NCI-H2081 (cell line): ENCODE data around the gene ALK.

Source experiments
- DNase-seq, 2 experiments: peaks; one replicate each; lab custom pipeline; 2025; lab: John Stamatoyannopoulos, UW

Gene ALK

DNA sequence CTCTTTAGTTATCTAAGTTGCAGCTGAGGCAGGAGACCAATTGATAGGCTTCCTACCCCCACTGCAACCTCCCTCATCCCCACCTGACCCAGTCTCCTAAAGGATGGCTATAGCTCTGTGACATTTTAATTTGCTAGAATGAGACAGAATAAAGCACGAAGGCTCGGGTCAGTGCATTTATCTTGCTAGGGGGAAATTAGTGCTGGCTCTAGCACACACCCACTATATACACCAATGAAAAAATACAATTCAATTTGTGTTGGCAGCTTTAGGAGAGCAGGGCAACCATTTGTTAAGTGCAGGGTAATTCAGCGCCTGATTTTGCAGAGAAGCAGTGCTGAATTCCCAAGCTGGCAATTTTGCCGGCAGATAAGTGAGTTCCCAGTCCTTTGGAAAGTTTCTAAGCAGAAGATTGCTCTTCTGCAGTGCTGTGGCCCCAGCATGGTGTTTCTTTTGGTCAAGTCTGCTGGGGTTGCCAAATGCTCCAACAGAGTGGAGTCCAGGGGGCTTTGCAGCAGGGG is 346.0 kb downstream of the ALK start:
- no peak for DNase-seq

DNA sequence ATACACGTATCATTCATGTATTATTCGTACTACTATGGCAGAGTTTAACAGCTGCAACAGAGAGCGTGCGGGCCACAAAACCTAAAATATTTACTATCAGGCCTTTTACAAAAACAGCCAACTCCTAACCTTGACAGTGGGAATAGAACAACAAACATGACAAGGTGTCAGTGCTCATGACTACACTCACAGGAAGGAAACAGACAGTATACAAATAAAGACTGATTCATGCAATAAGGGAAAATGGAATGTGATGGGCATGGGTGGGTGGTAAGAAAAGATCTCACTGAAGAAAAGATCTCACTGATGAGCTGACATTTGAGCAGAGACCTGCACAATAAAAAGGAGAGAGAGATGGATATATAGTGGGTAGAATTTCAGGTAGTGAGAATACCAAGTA is 347.8 kb downstream of the ALK start:
- no peak for DNase-seq

DNA sequence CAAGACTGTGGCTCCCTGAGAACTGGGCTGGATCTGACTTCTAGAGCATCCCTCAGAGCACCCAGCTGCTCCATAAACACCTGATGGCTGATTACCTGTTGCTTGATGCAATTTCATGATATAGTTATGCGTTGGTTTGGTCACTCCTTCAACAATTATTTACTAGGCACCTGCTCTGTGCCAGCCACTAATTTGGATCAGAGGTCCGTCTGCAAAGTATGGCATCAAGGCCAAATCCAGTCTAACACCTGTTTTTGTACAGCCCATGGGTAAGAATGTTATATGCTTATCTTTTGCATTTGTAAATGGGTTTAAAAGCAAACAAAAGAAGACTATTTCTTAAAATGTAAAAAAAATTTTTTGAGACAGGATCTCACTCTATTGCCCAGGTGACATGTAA is 348.2 kb downstream of the ALK start:
- no peak for DNase-seq

DNA sequence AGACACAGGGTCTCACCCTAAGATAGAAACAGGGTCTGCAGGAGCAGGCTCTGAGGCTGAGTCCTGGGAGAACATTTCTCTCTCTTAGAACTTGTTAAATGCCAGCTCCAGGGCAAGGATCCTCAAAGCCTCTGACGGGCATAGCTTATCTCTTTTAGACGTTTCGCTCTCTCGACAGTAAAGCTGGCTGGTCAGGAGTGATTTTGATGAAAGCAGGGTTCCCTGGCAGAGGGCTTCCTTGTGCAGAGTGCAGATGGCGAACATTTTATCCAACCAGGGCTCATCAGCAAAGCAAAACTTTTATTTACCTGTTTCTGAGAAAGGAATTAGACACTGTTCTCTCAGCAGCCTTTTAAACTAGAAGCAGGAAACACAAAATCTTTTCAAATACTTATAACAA is 350.8 kb downstream of the ALK start:
- DNase-seq = no peak

DNA sequence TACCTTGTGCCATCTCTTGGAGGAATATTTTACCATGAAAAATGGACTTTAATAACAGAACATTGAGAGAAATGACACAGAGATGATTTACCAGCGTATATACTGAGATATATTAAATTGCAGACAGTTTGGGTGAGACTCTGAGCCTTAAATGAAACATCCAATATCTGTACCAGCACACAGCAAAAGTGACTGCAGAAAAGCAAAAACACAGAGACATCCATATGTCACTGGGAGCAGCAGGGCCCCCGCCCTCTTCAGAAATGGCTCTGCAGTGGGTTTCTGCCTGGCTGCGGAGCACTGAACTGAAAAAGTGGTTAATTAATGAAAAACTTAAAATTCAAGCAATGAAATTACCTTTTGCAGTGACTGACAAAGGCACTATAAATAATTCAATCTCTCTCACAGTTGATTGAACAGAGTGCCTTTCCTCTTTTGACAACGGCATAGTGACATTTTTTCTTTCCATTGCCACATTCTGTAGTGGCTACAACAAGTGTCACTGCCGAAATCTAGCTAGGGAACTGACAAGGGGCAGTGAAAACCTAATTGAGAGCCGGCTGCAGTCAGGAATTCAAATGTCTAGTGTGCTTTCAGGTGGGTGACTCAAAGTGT is 353.4 kb downstream of the ALK start:
- DNase-seq = no peak

DNA sequence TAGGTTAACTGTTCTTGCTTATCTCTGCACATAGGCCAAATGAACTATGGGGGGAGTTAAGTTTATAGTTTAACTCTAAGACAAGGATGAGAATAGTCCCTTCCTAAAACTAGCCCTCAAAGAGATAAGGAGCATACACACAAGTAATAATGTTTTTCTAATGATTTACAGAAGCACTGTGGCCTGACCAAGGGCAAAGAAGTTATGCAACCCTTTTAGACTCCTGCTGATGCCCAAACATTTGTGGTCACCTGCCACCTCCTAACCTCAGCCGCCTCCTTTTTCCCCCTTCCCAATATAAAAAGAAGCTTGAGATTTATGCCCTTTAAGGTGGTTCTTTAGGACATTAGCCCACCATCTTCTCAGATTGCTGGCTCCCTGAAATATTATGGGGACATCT is 357.7 kb downstream of the ALK start:
- no peak for DNase-seq

DNA sequence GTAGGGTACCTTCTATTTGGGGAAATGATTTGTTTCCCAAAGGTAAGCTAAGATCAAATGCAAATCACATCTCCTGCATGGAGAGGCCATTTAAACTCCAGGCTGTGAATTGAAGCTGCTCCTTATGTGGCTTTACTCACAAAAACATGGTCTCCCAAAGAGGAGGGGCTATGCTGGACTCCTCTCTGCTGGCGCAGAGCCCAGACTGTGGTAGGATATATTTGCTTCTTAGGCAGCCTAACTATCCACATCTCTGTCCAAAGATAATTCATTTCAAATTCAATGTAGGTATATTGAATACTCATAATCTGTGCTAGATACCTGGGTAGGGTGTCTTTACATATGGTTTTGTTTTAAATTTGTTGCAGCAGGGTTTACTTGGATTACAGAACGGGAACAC is 358.5 kb downstream of the ALK start:
- no peak for DNase-seq

DNA sequence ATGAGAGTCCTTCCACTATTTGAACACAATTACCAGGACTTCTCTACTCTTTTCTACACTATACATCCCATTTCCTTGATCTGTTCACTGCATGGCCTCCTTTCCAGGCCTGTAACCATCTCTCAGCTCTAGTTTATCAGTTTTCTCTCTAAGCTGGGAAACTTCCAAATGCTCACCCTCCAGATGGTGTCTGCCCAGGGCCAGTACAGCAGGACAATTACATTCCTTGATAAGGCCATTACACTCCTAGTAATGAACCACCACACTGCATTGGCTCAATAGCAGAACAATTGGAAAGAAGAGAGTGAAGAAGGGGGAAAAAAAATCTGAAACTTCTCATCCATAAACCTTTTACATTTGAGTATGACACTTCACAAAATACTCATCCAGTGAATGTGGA is 359.1 kb downstream of the ALK start:
- no peak for DNase-seq

DNA sequence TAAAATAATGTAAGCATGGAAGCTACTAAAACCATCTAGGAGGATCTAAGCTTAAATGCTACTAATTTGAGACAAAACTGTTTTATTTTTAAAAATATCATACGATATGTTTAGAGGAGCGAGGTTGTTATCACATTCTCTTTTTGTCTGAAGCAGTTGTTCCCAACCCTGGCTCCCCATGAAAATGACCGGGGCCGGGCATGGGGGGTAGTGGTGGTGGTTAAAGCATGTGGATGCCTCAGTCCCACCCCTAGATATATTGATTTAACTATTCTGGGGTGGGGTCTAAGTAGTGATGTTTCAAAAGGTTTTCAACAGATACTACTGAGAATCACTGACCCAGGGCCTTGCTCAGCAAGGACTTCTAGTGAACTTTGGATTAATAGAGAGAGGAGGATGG is 359.8 kb downstream of the ALK start:
- no peak for DNase-seq

DNA sequence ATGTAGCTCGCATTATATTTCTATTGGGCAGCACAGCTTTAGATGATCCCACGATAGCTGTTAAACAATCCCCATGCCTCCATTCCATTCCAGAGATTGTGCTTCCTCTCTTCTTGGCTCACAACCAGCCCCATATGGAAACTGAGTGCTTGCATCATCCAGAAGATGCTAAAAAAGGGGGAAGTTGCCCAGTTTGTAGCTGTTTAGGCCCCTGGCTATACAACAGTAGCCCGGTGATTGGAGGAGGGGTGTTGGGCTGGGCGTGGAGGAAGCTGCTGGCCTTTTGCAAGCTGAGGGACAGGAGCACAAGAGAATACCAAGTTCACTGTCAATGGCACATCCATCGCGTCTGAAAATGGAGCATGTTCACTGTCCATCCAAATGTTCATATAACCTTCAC is 360.2 kb downstream of the ALK start:
- no peak for DNase-seq

DNA sequence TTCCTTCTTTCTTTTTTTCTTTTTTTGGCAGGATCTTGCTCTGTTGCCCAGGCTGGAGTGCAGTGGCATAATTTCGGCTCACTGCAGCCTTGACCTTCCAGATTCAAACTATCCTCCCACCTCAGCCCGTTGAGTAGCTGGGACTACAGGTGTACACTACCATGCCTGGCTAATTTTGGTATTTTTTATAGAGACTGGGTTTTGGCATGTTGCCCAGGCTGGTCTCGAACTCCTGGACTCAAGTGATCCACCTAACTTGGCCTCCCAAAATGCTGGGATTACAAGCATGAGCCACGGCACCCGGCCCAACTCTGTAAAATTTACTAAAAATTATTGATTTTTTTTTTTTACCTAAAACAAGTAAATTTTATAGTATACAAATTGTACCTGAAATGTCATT is 360.8 kb downstream of the ALK start:
- no peak for DNase-seq

DNA sequence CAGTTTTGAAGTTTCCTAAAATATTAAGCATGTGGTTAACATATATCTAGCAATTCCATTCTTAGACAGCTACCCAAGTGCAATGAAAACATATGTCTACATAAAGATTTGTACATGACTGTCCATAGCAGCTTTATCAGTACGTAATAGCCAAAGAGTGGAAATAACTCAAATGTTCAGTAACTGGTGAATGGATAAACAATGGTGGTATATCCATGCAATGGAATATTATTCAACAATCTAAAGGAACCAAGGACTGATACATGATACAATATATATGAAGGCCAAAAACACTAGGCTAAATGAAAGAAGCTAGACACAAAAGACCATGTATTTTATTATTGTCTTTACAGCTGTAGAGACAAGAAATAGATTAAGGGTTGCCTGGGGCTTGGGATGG is 361.4 kb downstream of the ALK start:
- no peak for DNase-seq

DNA sequence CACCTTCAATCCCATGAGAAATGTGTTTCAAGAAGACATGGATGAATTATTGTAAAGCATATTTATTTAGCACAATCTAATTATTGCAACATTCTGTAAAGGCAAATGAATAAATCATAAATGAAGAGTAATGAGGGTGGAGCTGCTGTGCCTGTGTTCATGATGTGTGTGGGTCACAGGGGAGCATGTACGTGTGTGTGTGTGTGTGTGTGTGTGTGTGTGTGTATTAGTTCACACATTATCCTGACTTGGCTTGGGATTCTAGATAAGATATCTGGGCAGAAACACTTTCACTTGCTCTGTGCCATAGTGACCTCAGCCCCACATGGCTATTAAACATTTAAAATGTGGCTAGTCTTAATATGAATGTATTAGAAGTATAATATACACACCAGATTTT is 361.8 kb downstream of the ALK start:
- DNase-seq = no peak

DNA sequence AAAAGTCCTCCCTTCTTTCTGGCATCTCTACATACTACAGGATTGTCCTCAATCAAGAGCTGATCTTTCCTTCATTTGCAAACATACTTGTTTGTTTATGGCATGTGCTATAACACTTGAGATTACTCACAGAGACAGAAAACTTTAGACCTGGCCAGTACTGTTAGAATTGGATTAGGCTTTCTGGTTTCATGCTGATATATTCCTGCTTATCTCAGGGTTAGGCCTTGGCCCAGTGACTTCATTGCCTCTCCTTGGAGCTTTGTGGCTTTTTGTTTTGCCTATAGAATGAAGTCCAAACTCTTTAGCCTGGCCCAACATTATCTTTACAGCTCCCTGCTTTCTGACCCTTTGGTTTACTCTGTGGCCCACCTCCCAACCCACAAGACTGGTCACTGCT is 363.3 kb downstream of the ALK start:
- DNase-seq = no peak

DNA sequence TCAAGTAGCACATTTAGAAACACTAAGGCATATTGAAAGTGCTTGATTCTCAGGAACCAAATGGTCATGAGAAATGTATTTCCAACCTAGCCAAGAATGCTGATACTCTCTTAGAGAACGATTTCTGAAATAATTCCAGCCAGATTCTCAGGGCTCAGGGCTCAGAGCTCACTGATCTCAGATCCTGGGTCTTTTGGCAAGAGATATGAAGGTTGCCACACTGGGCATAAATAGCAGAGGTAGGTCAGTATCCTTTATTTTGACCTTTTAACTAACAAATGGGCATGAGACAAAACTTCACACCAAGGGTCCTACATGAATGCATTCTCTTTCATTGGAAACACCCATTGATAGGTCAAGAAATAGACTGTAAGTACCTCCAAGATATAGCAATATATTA is 364.1 kb downstream of the ALK start:
- DNase-seq = no peak

DNA sequence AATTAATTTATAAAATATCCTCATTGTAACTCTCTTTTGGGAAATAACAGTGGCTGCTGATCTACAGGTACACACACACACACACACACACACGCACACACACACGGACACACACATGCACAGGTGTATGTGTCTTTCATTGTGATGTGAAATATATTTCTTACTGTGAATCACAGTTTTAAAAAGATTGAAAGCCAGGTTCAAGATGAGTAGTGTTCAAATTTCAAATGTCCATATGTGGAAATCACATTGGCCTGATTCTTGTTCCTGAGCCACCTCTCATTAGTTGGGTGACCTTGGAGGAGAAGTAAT is 372.4 kb downstream of the ALK start:
- DNase-seq = no peak

DNA sequence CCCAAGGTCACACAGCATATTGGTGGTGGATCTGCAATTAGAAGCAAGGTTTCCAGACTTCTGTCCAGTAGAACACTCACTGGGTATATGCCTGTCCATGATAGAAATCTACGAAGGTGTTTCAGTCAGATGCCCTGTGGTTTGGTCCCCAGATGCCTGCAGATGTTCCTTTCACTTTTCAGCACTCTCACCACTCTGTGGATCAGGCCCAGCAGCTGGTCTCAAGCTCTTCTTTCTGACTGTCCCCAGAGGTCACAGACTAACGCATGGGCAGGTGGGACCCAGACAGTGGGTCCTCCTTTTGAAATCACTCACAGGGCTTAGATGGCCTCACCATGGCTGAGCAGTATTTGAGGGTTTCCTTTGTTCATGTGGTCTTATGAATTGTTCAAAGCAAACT is 376.5 kb downstream of the ALK start:
- no peak for DNase-seq

DNA sequence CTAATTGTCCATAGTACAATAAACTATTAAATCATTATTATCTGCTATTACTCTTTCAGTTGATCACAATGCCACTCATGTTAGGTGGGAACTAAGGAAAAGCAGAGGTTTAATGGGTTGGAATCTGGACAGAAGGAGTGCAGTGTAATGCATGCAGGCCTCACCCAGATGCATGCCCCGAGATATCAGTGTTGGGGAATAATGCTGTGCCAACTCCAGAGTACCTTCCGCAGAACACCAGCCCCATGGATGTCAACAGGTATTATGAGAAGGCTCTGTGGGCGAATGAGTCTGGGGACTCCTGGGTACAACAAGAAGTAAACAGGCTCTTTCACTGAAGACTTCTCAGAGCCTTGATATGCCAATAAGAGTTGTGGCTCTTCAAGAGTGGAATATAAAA is 377.4 kb downstream of the ALK start:
- no peak for DNase-seq

DNA sequence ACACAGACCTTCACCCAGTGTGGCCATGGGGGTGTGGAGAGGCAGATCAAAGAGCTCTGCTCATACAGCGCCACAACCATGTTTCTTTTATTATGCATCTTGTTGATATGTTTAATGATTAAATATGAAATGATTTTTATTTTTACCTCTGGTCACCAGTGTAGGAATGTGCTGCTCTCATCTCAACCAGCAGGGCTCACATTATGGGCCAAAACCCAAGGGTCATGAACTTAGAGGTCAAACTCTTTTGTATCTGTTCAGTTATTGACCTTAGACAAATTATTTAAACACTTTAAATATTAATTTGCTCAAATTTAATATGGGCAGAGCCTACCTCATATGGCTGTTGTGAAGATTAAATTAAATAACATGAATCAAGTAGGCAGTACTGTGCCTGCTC is 386.2 kb downstream of the ALK start:
- DNase-seq = no peak

DNA sequence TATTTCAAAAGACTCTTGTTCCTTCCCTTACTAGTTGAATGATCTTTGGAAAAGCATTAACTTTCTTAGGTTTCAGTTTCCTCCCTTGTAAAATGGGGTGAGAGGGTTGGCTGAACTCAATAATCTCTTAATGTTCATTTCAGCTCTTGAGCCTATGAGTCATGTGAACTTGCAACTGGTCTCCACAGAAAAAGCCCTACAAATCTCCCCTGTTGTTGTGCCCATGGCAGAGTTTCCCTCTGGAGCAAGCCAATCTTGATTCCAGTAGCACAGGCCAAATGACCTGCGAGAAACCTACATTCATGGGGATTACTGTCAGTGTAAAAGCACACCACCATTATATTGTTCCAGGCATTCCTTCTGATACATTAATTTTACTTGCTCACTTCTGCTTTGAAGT is 388.9 kb downstream of the ALK start:
- DNase-seq = no peak

DNA sequence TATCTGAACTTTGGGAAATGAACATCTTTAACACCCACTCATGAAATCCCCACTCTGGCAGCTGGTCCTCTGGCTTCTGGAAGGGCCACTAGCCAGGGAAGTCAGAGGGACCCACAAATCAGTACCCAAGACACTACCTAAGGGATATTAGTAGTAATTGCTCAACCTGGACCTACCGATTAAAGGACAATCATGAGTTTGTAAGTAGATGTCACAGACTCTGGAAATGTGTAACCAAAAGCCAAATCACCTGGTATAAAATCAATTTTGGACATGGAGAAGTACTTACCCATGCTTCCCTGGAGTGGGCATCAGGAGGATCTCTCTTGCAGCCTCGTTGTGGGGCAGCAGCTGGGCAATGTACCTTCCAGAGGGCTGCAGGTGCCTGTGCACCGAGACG is 389.8 kb downstream of the ALK start:
- DNase-seq = no peak

DNA sequence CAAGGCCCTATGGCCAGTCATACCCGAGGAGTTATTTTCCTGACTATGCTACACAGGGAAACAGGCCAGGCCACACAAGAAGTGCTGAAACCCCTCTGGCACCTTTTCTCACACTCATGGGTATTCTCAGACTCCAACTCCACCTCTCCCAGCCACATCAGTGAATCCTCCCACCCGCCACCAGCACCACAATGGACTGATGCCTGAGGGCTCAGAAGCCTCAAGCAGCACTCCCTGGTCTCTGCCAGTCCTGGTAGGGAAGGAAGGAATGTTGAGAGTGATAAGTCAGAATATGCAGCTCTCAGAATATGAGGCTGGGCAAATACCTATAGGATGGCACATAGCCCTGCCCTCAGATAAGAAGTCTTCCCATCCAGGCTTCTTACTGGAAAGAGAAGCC is 391.1 kb downstream of the ALK start:
- no peak for DNase-seq

DNA sequence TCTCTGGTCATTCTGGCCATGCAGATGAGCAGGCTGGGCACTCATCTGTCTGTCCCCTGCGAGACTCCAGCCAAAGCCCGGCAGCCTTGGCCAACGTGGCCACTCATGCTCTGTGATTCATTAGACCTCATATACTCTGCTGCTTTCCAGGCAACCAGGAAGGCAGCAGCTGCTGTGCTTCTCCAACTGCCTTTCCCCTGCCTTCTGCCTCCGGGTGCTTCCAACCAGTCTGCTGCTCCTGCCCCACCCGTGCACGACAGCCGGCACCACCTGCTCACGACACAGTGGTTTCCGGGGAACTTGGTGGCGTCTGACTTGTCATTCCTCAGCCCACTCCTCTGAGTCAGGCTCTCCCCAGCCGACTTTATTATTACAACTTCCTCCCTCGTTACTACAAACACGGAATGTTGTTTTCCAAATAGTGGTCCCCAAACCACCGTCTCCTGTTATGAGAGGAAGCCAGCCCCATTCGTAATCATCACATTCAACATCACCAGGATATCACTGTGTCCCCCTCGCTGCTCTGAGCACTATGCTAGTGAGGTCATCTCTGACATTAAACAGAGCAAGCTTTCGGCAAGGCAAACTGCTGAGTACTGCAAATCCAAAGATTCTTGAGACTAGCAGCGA is 392.4 kb downstream of the ALK start:
- DNase-seq = no peak

DNA sequence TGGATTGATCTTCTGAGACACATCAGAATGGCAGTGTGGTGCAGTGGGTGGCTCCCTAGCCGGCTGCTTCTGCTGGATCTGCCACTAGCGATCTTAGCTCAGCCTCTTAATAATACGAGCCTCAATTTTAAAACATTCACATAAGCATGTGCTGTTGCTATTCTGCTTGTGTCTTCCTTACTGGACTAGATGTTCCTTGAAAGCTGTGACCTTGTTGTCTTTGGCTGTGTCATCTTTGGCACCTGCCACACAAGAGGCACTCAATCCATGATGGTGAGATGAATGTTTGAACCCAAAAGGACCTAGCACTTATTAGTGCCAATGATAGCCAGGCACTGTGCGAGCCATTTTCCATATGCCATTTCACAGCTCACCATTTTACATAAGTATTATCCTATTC is 393.0 kb downstream of the ALK start:
- DNase-seq = no peak

DNA sequence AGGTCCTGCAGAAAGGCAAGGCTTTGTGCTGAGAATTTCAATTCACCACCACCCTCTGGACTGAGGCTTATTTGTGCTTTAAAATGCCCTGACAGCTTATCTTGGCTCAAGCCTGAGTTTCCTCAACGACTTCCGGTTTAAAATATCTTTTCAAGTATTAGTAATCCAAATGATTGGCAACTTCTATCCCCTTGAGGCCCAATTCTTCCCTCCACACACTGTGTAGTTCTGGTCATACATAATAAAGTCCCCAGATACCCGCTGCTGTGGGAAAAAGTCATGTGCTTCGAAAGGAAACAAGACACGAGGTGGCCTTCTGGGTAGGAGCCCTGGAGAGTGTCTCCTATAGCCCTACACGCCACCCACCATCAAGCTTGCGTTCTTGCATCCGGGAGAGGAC is 393.4 kb downstream of the ALK start:
- no peak for DNase-seq
